ENCODE results near the gene LPO.

Gene LPO

GRCh38 chr17:58283674-58284612 is 45.6 kb downstream of the LPO start:
- Mint-ChIP-seq H3K36me3 (ENCODE audit: low read depth) (no peaks in the 10 kb centered on the region), H3K4me3 (no peak overlapping the region), H3K27ac (no peak overlapping the region), H3K9me3 (no peaks in the 10 kb centered on the region), H3K27me3 (peaks cover 20% of the 10 kb centered on the region), H3K4me1 (peaks cover 7% of the 10 kb centered on the region)
- DNase-seq, result no peak
- no peak for ATAC-seq

GRCh38 chr17:58284613-58285421 is 46.4 kb downstream of the LPO start:
- no peaks in the 10 kb centered on the region for H3K36me3 Mint-ChIP-seq (ENCODE audit: low read depth)
- peaks cover 18% of the 10 kb centered on the region for H3K27me3 Mint-ChIP-seq
- H3K4me3 Mint-ChIP-seq, result no peak overlapping the region
- ATAC-seq (no peak), DNase-seq (no peak)
- no peak overlapping the region for H3K27ac Mint-ChIP-seq
- peaks cover 2% of the 10 kb centered on the region for H3K4me1 Mint-ChIP-seq
- no peaks in the 10 kb centered on the region for H3K9me3 Mint-ChIP-seq

DNA sequence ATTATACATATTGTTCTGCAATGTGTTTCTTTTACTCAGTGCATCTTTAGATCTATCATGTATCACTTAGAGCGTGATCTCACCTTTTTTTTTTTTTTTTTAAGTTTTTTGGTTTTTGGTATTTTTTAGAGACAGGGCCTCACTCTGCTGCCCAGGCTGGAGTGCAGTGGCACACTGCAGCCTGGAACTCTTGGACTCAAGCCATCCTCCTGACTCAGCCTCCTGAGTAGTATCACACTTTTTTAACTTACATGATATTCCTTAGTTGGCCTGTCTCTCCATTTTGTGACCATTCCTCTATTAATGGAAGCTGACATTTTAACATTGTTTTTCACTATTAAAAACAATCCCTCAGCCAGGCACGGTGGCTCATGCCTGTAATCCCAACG is 47.0 kb downstream of the LPO start:
- peaks cover 21% of the 10 kb centered on the region for H3K27me3 Mint-ChIP-seq

GRCh38 chr17:58289869-58290268 is 51.5 kb downstream of the LPO start:
- Mint-ChIP-seq H3K4me1 (peaks cover 2% of the 10 kb centered on the region), H3K9me3 (no peaks in the 10 kb centered on the region), H3K27ac (no peak overlapping the region), H3K36me3 (ENCODE audit: low read depth) (no peaks in the 10 kb centered on the region), H3K27me3 (peaks cover 18% of the 10 kb centered on the region), H3K4me3 (no peak overlapping the region)
- no peak for ATAC-seq
- DNase-seq, result no peak

More for the DNA sequence above, 47.0 kb downstream of the LPO start:
- ATAC-seq (no peak), DNase-seq (no peak)
- Mint-ChIP-seq H3K27ac (no peak overlapping the region), H3K4me3 (no peak overlapping the region), H3K36me3 (ENCODE audit: low read depth) (no peaks in the 10 kb centered on the region), H3K4me1 (peaks cover 2% of the 10 kb centered on the region), H3K9me3 (no peaks in the 10 kb centered on the region)

- Mint-ChIP-seq H3K9me3 (no peaks in the 10 kb centered on the region), H3K27me3 (peaks cover 18% of the 10 kb centered on the region), H3K4me3 (no peak overlapping the region), H3K36me3 (ENCODE audit: low read depth) (no peaks in the 10 kb centered on the region), H3K27ac (no peak overlapping the region), H3K4me1 (no peaks in the 10 kb centered on the region)
- DNase-seq (no peak), ATAC-seq (no peak)
These were observed 52.9 kb downstream of the LPO start for GRCh38 chr17:58291246-58291645.

- ATAC-seq, result no peak
- no peak for DNase-seq
- H3K27ac Mint-ChIP-seq, result no peak overlapping the region
These were observed 55.6 kb downstream of the LPO start for GRCh38 chr17:58294034-58294433.

DNA sequence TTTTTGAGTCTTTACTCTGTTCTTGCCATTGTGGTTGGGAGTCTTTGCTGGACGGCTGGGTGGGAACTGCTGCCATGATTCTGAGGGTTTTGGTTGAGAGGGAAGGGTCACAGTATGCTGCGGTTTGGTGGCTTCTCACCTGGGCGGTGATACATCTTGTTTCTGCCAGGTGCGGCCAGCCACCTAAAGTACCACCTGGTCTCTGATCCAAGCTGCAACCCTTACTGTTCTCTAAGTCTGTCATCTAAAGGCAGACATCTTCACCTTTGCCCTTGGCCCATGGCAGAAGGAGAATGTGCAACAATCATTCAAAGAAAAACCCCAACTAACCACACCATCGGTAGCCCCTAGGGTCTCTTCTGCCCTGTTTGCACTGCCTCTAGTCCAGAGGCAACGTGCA is 62.0 kb downstream of the LPO start:
- no peak for DNase-seq
- ATAC-seq, result no peak
- H3K9me3 Mint-ChIP-seq, result no peaks in the 10 kb centered on the region
- no peak overlapping the region for H3K27ac Mint-ChIP-seq
- no peaks in the 10 kb centered on the region for H3K27me3 Mint-ChIP-seq
- no peak overlapping the region for H3K4me3 Mint-ChIP-seq
- H3K36me3 Mint-ChIP-seq (ENCODE audit: low read depth), result no peaks in the 10 kb centered on the region
- H3K4me1 Mint-ChIP-seq, result no peaks in the 10 kb centered on the region

More at GRCh38 chr17:58294034-58294433, 55.6 kb downstream of the LPO start:
- Mint-ChIP-seq H3K27me3 (peaks cover 8% of the 10 kb centered on the region), H3K9me3 (no peaks in the 10 kb centered on the region), H3K4me1 (no peaks in the 10 kb centered on the region), H3K36me3 (ENCODE audit: low read depth) (no peaks in the 10 kb centered on the region), H3K4me3 (no peak overlapping the region)

DNA sequence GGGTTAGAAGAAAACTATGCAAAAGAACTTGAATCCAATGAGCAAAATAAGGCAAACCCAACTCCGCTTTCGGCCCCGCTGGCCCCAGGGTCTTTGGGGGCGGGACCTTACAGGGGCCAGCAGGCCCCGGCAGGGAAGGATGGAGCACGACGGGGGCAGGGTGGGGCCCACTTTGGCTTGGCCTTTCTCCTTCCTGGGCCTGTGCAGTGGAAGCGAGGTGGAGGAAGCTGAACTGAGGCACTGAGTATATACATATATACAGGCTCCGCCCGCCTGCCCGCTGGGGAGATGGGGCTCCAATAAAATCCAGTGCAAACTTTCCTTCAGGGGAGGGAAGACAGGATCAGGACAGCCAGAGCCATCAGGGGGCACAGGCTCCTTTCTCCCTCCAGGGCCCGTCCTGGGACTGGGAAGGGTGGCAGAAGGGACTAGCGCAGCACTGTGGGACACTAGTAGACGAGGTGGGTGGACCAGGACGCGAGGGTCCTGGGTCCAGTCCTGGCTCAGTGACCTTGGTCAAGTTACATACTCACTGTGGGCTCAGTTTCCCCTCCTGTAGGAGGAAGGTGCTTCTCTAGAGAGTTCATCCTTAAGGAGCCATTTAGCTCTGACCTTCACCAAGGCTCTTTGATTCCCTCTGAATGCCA is 63.2 kb downstream of the LPO start:
- no peaks in the 10 kb centered on the region for H3K9me3 Mint-ChIP-seq
- H3K27ac Mint-ChIP-seq, result no peak overlapping the region
- no peak for ATAC-seq
- no peak for DNase-seq
- no peaks in the 10 kb centered on the region for H3K4me1 Mint-ChIP-seq
- H3K36me3 Mint-ChIP-seq (ENCODE audit: low read depth), result no peaks in the 10 kb centered on the region
- H3K27me3 Mint-ChIP-seq, result no peaks in the 10 kb centered on the region
- H3K4me3 Mint-ChIP-seq, result no peak overlapping the region

- no peaks in the 10 kb centered on the region for H3K4me1 Mint-ChIP-seq
- H3K4me3 Mint-ChIP-seq, result no peak overlapping the region
- H3K27ac Mint-ChIP-seq, result no peak overlapping the region
- ATAC-seq (no peak), DNase-seq (no peak)
- H3K36me3 Mint-ChIP-seq (ENCODE audit: low read depth), result no peaks in the 10 kb centered on the region
- H3K9me3 Mint-ChIP-seq, result no peaks in the 10 kb centered on the region
- H3K27me3 Mint-ChIP-seq, result no peaks in the 10 kb centered on the region
These were observed 64.0 kb downstream of the LPO start for GRCh38 chr17:58302171-58302918.

DNA sequence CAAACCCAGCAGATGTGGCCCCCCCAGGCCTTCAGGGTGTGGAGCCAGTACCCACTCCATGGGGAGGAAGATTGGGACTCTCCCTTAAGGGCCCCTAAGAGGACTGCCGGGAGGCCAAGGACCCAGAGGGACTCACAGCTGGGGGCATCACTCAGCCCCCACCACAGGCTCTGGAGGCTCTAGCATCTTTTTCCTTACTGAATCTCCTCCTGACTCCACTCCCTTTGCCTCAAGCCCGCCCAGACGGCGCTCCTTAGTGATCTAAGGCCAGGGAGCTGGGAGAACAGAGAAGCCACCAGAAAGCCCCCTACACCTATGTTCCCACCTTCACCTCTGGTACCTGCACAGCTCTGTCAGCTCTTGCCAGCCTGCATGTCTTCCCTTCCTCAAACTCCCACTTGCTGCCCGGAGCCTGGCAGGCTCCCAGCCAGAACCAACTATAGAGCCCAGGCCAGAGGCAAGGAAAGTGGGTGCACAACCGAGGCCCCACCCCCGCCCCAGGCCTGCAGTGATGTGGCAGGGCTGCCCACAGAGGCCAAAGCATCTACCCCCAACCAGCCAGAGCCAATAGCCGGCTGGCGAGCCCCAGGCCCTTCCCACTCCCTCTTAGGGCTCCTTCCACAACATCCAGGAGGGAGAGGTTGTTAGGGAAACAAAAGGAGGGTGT is 64.7 kb downstream of the LPO start:
- ATAC-seq, result no peak
- Mint-ChIP-seq H3K27ac (no peak overlapping the region), H3K9me3 (no peaks in the 10 kb centered on the region), H3K27me3 (no peaks in the 10 kb centered on the region), H3K4me3 (no peak overlapping the region), H3K36me3 (ENCODE audit: low read depth) (no peaks in the 10 kb centered on the region), H3K4me1 (no peaks in the 10 kb centered on the region)
- no peak for DNase-seq

GRCh38 chr17:58303971-58304749 is 65.8 kb downstream of the LPO start:
- no peaks in the 10 kb centered on the region for H3K27me3 Mint-ChIP-seq
- no peak overlapping the region for H3K27ac Mint-ChIP-seq
- H3K4me1 Mint-ChIP-seq, result no peaks in the 10 kb centered on the region
- peak; percentile 78 for ATAC-seq
- H3K9me3 Mint-ChIP-seq, result no peaks in the 10 kb centered on the region
- no peak overlapping the region for H3K4me3 Mint-ChIP-seq
- peak; percentile 64 for DNase-seq
- H3K36me3 Mint-ChIP-seq (ENCODE audit: low read depth), result peaks cover 2% of the 10 kb centered on the region

- DNase-seq (no peak), ATAC-seq (no peak)
- H3K27me3 Mint-ChIP-seq, result no peaks in the 10 kb centered on the region
- H3K4me1 Mint-ChIP-seq, result no peaks in the 10 kb centered on the region
- H3K9me3 Mint-ChIP-seq, result no peaks in the 10 kb centered on the region
- no peak overlapping the region for H3K27ac Mint-ChIP-seq
- no peak overlapping the region for H3K4me3 Mint-ChIP-seq
- H3K36me3 Mint-ChIP-seq (ENCODE audit: low read depth), result peaks cover 3% of the 10 kb centered on the region
These were observed 66.5 kb downstream of the LPO start for GRCh38 chr17:58304750-58305486.

DNA sequence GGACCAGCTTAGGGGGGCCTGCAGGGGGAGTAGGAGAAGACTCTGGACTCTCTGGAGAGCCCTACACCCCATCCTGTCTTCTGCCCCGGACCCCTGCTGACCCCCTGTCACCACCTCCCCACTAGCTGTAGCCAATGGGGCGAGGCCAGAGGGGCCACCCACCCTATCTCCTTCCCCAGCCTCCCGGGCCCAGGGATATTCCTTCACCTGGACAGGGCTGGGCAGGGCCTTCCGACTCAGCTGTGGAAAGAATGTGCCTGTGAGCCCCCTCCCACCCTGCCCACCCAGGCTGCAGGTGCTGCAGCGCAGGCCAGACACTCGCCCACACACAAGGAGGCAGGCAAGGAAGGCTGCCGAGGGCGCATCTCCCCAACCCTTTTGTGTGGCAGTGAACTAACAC is 67.2 kb downstream of the LPO start:
- peaks cover 3% of the 10 kb centered on the region for H3K36me3 Mint-ChIP-seq (ENCODE audit: low read depth)
- no peaks in the 10 kb centered on the region for H3K27me3 Mint-ChIP-seq
- no peaks in the 10 kb centered on the region for H3K9me3 Mint-ChIP-seq
- ATAC-seq (no peak), DNase-seq (no peak)
- no peak overlapping the region for H3K4me3 Mint-ChIP-seq
- H3K27ac Mint-ChIP-seq, result no peak overlapping the region
- no peaks in the 10 kb centered on the region for H3K4me1 Mint-ChIP-seq

All from activated naive CD8-positive, alpha-beta T cell treated with anti-CD3 and anti-CD28 coated beads, Interleukin-2, amount 50 U/mL, for 24 hours (primary cell).